Measurements from ENCODE around the gene ERRFI1.
"Not testable (repeated sequence)": the region's sequence is repeated elsewhere in the genome, so short reads cannot be mapped to it uniquely, and the experiment has no call there.

ERRFI1 gene

GRCh38 chr1:7967651-7968050 is 58.5 kb downstream of the ERRFI1 start:
- no peak for DNase-seq (ENCODE audit: low read depth)

GRCh38 chr1:7967196-7967595 is 58.9 kb downstream of the ERRFI1 start:
- DNase-seq (ENCODE audit: low read depth) = no peak

GRCh38 chr1:7964476-7964875 is 61.6 kb downstream of the ERRFI1 start:
- no peak for DNase-seq (ENCODE audit: low read depth)

- not testable (repeated sequence) for DNase-seq (ENCODE audit: low read depth)
These were observed 62.3 kb downstream of the ERRFI1 start for GRCh38 chr1:7963841-7964240.

- not testable (repeated sequence) for DNase-seq (ENCODE audit: low read depth)
These were observed 62.8 kb downstream of the ERRFI1 start for GRCh38 chr1:7963378-7963730.

- no peak for DNase-seq (ENCODE audit: low read depth)
These were observed 63.3 kb downstream of the ERRFI1 start for GRCh38 chr1:7962636-7963377.

GRCh38 chr1:7962014-7962335 is 64.1 kb downstream of the ERRFI1 start:
- DNase-seq (ENCODE audit: low read depth) = no peak

Measured in stimulated activated CD8-positive, alpha-beta memory T cell treated with anti-CD3 and anti-CD28 coated beads, Interleukin-7, amount 100 ng/mL, for 24 hours (primary cell).